NCI-H2107 treated with DMSO at 0.1 percent for 48 hours (cell line): ENCODE data around the gene POLA1.
"Not testable (repeated sequence)": the region's sequence is repeated elsewhere in the genome, so short reads cannot be mapped to it uniquely, and the experiment has no call there.

Experiments
- DNase-seq: peaks from one replicate; lab custom pipeline; 2025; ENCODE audit not compliant: unreplicated experiment; lab: John Stamatoyannopoulos, UW

The POLA1 gene, protein sequence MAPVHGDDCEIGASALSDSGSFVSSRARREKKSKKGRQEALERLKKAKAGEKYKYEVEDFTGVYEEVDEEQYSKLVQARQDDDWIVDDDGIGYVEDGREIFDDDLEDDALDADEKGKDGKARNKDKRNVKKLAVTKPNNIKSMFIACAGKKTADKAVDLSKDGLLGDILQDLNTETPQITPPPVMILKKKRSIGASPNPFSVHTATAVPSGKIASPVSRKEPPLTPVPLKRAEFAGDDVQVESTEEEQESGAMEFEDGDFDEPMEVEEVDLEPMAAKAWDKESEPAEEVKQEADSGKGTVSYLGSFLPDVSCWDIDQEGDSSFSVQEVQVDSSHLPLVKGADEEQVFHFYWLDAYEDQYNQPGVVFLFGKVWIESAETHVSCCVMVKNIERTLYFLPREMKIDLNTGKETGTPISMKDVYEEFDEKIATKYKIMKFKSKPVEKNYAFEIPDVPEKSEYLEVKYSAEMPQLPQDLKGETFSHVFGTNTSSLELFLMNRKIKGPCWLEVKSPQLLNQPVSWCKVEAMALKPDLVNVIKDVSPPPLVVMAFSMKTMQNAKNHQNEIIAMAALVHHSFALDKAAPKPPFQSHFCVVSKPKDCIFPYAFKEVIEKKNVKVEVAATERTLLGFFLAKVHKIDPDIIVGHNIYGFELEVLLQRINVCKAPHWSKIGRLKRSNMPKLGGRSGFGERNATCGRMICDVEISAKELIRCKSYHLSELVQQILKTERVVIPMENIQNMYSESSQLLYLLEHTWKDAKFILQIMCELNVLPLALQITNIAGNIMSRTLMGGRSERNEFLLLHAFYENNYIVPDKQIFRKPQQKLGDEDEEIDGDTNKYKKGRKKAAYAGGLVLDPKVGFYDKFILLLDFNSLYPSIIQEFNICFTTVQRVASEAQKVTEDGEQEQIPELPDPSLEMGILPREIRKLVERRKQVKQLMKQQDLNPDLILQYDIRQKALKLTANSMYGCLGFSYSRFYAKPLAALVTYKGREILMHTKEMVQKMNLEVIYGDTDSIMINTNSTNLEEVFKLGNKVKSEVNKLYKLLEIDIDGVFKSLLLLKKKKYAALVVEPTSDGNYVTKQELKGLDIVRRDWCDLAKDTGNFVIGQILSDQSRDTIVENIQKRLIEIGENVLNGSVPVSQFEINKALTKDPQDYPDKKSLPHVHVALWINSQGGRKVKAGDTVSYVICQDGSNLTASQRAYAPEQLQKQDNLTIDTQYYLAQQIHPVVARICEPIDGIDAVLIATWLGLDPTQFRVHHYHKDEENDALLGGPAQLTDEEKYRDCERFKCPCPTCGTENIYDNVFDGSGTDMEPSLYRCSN (N-terminal part only)

DNA sequence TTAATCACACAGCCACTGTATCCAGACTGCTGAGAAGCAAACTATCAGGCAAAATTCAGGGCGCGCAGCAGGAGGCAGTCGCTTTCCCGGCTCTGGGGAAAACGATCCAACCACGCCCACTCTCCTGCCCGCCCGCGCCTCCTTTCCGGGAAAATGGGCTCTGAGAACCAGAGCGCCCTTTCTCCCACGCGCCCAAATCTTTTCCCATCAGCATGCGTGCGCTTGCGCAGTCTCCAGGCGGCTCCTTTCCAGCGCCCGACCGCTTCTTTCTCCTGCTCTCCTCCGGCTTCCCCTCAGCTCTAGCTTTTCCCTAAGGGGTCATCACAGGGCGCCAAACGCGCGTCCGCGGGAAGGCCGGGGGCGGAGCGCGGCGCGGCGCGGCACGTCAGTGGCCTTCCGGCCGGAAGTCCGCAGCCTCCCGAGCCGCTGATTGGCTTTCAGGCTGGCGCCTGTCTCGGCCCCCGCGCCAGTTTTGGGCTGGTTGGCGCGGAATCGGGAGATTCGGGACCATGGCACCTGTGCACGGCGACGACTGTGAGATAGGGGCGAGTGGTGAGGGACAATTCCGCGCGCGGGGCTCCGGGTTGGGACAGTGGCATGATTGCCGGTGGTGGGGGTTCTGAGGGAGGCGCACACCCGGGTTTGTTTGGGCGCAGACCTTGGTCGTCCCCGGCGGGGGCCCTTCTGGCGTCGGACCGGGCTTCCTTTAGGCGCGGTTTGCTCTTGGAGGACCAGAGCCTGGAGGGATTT lies at the start of gene POLA1:
TSS of gene POLA1 (plus strand) at position 466 of the 750 bp plus-strand sequence. CDS start at position 510, 44 bp downstream.
- peak; percentile 96 for DNase-seq

DNA sequence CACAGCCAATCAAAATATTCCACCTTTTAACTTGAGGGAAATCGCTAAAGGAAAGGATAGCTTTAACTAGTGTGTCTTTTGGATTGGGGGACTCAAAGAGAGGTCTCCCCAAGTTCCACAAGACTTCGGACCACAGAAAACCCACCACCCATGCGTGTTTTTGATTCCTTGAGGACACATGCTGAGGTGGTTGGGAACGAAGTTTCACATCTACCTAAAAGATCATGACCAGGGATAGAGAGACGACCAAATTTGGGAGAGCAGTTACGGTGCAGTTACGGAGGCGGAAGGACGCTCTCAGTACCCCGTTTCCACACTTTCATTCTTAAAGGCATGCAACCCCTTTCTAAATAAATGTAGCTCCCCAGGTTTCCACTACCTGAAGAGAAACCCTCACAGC lies 47.7 kb upstream of the POLA1 start:
- DNase-seq = no peak

DNA sequence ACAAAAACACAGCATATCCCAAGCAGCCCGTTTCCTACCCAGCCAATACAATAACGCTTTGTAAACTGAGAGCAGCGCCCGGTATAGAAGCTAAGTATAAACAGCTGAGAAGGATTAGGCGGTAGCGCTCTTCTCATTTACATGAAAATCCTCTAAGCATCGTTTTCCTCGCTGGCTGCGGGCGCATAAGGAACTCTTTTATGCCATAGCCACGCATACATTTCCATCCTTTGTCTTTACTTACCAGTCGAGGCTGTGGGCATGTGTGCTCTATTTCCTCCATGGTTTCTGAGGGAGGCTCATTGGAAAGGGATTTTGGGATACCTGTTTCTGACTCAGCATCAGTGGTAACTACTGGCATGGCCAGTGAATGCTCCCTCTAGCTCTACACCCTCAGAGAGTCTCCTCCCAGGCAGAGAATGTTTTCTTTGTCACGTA lies 47.0 kb upstream of the POLA1 start:
- DNase-seq = peak; percentile 79

DNA sequence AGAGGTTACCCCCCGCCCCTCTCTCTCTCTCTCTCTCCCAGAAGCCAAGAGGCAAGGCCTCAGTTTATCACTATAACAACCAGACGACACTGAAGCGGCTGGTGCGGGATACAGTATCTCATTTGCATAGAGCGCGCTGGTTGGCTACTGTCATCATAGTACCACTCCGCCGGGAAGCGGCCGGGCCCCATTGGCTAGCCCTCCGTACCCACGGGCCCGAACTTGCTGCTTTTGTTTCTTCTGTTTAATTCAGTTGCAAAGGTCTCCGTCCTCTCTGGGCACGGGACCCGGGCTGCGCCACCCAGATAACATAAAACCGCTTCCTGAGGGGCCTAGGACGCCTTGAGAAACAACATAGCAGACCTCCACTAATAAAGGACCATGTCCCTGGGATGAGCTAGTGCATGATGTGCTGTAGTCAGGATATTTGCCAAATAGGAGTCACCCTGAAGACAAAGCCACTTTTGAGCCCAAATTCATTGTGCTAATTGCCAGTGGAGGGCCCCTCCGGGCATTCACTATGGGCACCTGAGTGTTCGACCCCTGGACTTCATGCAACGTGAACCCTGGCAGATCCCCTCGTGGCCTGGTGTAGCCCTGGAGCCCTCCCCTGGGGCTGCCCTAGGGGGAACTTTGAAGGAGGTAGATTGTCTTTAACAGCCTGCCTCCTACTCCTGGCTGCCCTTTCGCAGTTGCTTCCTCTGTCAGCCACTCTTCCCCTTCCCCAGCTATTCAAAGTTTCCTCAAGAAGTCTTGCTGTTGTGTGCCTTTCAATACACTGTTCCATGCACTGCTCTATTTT lies 46.3 kb upstream of the POLA1 start, which contains the start of gene PCYT1B:
TSS of gene PCYT1B (minus strand) at position 91 of the 802 bp plus-strand sequence. CDS start 242 bp downstream, outside the sequence.
- peak; percentile 87 for DNase-seq

DNA sequence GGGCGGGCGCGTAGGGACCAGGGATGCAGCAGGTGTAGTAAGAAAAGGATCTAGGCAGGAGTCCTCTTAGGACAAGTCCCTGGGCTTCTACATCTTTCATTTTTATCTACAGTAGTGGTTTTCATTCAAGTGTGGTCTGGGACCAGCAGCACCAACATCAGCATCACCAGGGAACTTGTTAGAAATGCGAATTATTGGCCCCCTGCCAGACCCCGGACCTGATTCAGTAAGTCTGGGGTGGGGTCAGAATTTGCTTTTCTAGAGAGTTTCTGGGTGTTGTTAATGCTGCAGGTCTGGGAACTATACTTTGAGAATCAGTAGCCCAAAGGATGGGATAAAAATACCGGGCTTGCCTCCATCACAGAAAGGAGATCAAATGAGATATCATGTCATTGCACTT lies 45.2 kb upstream of the POLA1 start:
- no peak for DNase-seq

DNA sequence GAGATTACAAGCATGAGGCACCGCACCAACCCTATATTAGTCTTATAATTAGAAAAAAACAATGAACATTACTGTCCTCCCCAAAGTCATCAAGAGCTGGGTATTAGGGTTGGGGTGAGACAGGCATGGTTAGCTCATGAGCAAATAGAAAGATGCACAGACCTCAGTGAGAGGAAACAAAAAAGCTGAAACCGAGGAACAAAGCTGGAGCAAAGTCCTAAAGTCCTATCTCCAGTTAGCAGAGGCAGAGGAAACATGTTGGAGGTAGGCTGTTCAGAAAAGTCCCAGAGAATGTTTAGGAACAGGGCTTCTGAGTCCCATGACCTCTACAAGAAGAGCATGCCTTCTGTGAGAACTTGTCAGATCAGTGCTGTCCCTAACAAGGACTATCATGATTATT lies 41.9 kb upstream of the POLA1 start:
- DNase-seq = no peak

DNA sequence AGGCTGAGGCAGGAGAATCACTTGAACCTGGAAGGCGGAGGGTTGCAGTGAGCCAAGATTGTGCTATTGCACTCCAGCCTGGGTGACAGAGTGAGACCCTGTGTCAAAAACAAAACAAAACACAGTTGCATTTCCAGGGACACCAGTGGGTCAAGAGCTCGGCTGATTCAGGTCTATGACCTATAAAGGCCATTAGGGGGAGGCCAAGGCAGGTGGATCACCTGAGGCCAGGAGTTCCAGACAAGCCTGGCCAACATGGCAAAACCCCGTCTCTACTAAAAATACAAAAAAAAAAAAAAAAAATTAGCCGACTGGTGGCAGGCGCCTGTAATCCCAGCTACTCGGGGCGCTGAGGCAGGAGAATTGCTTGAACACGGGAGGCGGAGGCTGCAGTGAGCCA lies 38.0 kb upstream of the POLA1 start:
- not testable (repeated sequence) for DNase-seq

DNA sequence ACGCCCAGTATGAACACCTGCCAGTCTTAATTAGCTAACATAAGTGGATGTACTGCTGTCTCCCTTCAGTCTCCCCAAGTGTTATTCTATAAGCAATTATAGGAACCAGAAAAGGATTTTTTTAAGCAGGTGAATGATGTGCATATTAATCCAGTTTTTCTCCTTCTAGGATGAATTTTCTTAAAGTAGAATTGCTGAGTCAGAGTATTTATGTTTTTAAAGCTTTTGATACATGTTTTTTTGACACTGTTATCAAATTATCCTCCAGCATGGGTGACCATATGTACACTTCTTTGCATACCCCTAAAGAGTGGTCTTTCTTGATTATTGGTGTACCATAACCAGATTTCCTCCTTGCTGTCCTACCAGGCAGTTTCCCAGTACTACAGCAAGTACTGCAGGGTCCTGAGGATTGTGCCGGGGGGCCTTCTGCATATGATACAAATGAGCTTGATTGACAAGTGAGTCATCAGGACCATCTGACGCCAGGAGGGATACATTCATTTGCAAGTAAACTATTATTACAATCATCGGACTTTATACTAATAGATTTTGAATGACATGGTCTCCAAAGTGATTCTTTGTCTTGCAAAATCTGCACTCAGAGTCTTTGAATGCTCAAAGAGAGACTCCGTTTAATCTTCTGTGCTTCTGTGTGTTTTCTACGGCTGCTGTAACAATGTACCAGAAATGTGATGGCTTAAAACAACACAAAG lies 35.9 kb upstream of the POLA1 start:
- DNase-seq = peak; percentile 22

DNA sequence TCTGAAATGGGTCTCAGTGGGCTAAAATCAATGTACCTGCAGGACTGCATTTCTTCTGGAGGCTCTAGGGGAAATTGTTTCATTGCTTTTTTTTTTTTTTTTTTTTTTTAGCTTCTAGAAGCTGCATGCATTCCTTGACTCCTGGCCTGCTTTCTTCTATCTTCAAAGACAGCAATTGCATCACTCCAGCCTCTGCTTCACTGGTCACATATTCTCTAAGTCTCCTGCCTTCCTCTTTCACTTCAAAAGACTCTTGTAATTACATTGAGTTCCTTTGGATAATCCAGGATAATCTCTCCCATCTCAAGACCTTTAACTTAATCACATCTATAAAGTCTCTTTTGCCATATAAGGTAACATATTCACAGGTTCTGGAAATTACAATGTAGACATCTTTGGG lies 35.3 kb upstream of the POLA1 start:
- no peak for DNase-seq

DNA sequence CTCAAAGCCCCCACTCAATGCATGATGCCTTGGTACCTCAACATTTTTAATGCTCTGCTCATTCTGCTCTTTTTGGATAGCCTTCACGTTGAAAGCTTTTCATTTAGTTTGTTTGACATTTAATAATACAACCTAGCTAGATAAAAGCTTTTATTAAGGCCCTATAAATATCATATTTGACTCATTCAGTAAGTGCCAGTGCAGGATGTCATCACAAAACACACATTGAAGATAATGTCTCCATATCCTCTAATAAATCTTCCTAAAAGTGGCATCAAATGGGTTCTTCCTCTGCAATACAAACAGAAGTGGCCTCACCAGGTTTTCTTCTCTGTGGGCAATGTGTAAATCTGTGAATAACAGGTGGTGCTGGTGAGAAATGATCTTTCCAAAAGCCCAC lies 34.6 kb upstream of the POLA1 start:
- no peak for DNase-seq

DNA sequence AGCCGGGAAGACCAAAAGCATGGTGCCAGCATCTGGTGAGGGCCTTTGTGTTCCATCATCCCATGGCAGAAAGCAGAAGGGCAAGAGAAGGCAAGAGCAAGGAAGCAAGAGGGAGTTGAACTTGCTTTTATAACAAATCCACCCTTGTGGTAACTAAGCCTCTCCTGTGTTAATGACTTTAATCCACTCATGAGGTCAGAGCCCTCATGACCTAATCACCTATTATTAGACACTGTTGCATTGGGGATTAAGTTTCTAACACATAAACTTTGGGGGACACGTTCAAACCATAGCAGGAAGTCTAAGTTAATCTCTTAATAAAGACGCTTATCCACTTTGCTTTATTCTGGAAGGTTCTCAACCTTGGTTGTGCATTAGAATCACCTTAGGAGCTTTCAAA lies 34.1 kb upstream of the POLA1 start:
- no peak for DNase-seq

DNA sequence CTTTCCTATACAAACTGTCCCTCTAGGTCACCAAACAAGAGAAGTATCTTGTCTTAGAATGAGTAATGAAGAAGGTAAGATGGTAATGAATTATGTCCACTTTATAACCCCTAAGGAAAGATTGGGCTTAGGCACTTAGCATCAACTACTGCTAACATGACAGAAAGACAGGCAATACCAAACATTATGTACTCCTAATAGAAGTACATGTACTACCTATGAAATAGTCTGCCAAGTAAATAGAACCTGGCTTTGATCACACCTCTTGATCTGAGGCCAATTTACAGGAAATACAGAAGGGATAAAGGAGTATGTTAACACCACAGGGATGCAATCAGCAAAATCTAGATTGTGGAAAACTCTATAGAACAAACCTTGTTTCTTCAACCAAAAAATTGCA lies 32.4 kb upstream of the POLA1 start:
- no peak for DNase-seq

DNA sequence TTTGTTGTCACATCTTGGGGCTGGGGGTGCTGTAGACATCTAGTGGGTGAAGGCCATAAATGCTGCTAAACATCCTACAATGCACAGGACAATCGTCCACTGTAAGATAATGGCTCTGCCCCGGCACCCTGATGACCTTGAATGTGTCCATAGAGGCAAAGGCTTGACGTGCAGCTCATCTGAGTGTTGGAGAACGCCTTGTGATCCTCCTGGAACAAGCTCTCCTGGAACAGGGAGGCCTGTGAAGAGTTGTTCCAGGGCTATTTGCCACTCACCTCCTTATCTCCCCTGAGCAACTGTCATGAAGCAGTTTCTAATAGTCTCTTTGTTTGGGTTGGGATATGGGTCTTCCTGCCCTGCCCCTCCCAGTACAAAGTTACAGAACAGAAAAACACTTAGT lies 31.4 kb upstream of the POLA1 start:
- no peak for DNase-seq

DNA sequence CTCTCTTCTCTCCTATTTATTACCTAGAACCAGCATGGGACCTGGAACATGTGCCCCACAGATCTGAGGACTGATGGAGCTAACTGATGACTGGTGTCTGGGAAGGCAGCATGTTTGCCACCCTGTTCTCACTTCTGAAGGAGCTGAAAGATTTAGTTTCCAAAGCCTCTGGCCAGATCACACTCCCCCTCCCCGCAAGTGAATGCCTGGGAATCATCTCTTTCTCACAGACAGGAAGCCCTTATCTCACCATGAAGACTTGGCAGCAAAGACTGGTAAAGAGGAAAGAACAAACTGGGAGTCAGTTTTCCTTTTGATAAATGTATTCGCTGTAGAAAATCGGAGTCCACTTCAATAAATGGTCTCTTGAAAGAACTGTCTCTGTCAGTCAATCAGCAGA lies 25.6 kb upstream of the POLA1 start:
- DNase-seq = no peak

DNA sequence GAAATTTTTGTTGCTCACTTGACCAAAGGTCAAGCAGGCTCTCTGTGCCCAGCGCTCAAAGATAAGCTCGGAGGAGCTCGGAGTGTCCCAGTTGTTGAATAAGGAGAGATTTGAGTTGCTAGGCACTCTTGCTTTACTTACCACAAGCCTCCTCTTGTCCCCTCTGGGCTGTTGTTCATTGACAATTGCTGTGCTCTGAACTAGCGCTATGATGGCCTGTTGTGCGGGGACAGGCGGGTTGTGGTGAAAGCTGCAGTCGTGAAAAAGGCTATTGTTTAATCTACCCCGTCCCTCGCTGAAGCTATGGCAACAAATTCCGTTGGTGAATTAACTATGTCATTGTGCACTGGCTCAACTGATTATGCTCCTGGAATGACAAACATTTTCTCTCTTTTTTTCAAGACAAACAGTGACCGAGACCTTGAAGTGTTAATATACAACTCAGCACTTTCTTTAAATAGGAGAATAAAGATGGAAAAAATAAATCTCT lies 21.0 kb upstream of the POLA1 start:
- no peak for DNase-seq

DNA sequence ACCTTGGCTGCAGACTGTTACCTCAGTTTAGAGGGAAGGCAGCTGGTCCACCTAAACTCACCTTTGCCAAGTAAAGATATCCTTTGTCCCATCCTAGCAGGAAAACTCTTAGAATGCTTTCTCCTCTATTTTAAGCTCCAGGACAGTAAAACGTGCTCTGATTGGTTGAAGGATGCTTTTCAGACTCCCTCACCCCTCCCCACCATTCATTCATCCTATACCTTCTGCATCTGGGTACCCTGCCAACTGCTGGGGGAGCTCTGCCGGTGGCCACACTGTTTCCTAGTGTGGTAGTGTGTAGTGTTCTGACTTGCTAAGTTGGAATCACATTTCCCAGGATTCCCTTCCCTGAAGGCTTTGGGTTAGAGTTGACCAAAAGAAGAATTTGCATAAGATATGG lies 20.3 kb upstream of the POLA1 start:
- no peak for DNase-seq

DNA sequence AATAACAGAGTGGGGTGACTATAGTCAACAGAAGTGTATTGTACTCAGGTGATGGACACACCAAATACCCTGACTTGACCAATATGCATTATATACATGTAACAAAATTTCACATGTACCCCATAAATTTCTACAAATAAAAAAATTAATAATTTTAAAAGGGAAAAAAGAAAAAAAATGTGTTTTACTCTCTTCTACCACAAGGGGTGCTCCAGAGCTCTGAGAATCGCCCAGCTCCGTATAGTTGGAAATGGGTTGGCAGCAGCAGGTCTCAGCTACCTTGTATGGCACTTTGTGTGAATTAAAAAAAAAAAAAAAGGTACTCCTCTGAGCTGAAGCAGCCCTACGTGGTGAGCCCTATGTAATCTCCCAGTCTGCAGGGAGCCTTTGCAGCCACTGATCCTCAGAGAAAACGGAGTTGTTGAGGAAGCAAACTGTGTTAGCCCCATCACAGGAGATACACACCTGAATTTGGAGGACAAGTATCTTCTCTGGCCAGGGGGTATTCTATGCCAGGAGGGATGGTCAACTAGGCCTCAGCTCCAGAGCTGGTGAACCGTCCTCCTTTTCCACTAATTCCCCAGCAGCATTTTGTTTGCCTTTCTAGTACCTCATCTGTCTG lies 17.2 kb upstream of the POLA1 start:
- DNase-seq = no peak

DNA sequence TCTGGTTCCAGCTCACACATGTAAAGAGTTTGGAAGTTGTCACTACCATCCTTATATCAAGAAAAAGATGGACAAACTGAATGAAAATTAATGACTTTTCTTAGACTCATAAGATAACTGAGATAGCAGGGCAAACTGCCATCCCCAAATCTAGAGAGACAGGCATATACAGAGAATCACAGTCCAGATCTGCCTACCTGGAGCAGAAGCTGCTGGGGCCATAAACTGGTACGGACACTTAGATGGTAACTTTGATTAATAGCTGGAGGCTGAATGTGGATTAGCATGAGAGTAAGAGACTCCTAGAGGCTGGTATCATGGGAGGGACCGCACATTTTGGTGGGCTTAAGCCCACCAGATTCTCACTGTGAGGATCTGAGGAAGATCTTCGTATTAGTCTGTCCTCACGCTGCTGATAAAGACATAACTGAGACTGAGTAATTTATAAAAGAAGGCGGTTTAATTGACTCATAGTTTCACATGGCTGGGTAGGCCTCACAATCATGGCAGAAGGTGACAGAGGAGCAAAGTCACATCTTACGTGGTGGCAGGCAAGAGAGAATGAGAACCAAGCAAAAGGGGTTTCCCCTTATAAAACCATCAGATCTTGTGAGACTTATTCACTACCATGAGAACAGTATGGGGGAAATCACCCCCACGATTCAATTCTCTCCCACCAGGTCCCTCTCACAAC lies 10.8 kb upstream of the POLA1 start:
- DNase-seq = no peak
